ENCODE results near the gene LGALS9.
"Not testable (repeated sequence)": the region's sequence is repeated elsewhere in the genome, so short reads cannot be mapped to it uniquely, and the experiment has no call there.

Gene LGALS9

GRCh38 chr17:27631411-27631760, 398 bp downstream of the LGALS9 start:
- peak overlapping the region; percentile 18 to 38 for H3K4me3 ChIP-seq
- H3K27ac ChIP-seq = peak overlapping the region; percentile 28 to 39
- intact Hi-C loops (cut with DNase I; ENCODE audit: low total_unique reads) = no loop called here
- no peaks in the 10 kb centered on the region for H3K27me3 ChIP-seq
- DNase-seq = no peak
- peaks cover 0 to 33% (median 22%) of the 10 kb centered on the region in 4 donors for H3K4me1 ChIP-seq
- H3K36me3 ChIP-seq = peaks cover 0 to 7% (median 5%) of the 10 kb centered on the region in 3 donors
- no peak for TF ChIP-seq CTCF (IDR thresholded peaks at IDR 0.05)
- H3K9me3 ChIP-seq = no peaks in the 10 kb centered on the region

GRCh38 chr17:27631897-27632725, 1.1 kb downstream of the LGALS9 start:
- DNase-seq = no peak
- Histone ChIP-seq H3K27ac (peak overlapping the region; percentile 39 to 44), H3K36me3 (peaks cover 0 to under 1% (median 0%) of the 10 kb centered on the region in 3 donors), H3K4me3 (peak overlapping the region; percentile 18 to 38), H3K9me3 (no peaks in the 10 kb centered on the region), H3K27me3 (no peaks in the 10 kb centered on the region), H3K4me1 (peaks cover 0 to 33% (median 22%) of the 10 kb centered on the region in 4 donors)
- intact Hi-C loops (cut with DNase I; ENCODE audit: low total_unique reads) = no loop called here
- no peak for TF ChIP-seq CTCF (IDR thresholded peaks at IDR 0.05)

- intact Hi-C loops (cut with DNase I; ENCODE audit: low total_unique reads); H3K36me3 ChIP-seq; H3K9me3 ChIP-seq; H3K27me3 ChIP-seq; H3K4me3 ChIP-seq: not testable (repeated sequence)
- peaks cover 0 to 33% (median 22%) of the 10 kb centered on the region in 4 donors for H3K4me1 ChIP-seq
- H3K27ac ChIP-seq = peak overlapping the region; percentile 44 to 50
- DNase-seq = peak; percentile 90 to 92
Measured at GRCh38 chr17:27632766-27633165, 1.8 kb downstream of the LGALS9 start.

- no peak for TF ChIP-seq CTCF (IDR thresholded peaks at IDR 0.05)
- Histone ChIP-seq H3K4me1 (peaks cover 0 to 33% (median 22%) of the 10 kb centered on the region in 4 donors), H3K36me3 (no peaks in the 10 kb centered on the region), H3K27me3 (no peaks in the 10 kb centered on the region), H3K4me3 (no peak overlapping the region), H3K9me3 (no peaks in the 10 kb centered on the region), H3K27ac (peak overlapping the region; percentile 44 to 50)
- peak; percentile 55 to 78 for DNase-seq
- intact Hi-C loops (cut with DNase I; ENCODE audit: low total_unique reads) = no loop called here
Measured at GRCh38 chr17:27633312-27634025, 2.5 kb downstream of the LGALS9 start.

GRCh38 chr17:27634026-27634335, 3.0 kb downstream of the LGALS9 start:
- no peaks in the 10 kb centered on the region for H3K9me3 ChIP-seq
- no peak for TF ChIP-seq CTCF (IDR thresholded peaks at IDR 0.05)
- no peaks in the 10 kb centered on the region for H3K27me3 ChIP-seq
- no peak for DNase-seq
- no peak overlapping the region for H3K4me3 ChIP-seq
- intact Hi-C loops (cut with DNase I; ENCODE audit: low total_unique reads) = no loop called here
- no peaks in the 10 kb centered on the region for H3K36me3 ChIP-seq
- peak overlapping the region in 1 of 2 donors; percentile 50 for H3K27ac ChIP-seq
- peaks cover 0 to 33% (median 22%) of the 10 kb centered on the region in 4 donors for H3K4me1 ChIP-seq

- Histone ChIP-seq H3K27ac (no peak overlapping the region), H3K27me3 (no peaks in the 10 kb centered on the region), H3K9me3 (no peaks in the 10 kb centered on the region), H3K4me3 (no peak overlapping the region), H3K36me3 (no peaks in the 10 kb centered on the region), H3K4me1 (peaks cover 0 to 33% (median 22%) of the 10 kb centered on the region in 4 donors)
- no peak for TF ChIP-seq CTCF (IDR thresholded peaks at IDR 0.05)
- intact Hi-C loops (cut with DNase I; ENCODE audit: low total_unique reads) = no loop called here
- no peak for DNase-seq
Measured at GRCh38 chr17:27634776-27635175, 3.8 kb downstream of the LGALS9 start.
